ENCODE results near the gene CFAP299.

- no peak for TF ChIP-seq EP300 (IDR thresholded peaks at IDR 0.05; ENCODE audit: borderline replicate concordance)
- no peak for TF ChIP-seq CREB1 (IDR thresholded peaks at IDR 0.05; ENCODE audit: low read depth)
- TF ChIP-seq YY1 (IDR thresholded peaks at IDR 0.05; ENCODE audit: low read depth), result no peak
- TF ChIP-seq TAF1 (IDR thresholded peaks at IDR 0.05; ENCODE audit: low read depth), result no peak
- TF ChIP-seq TCF12 (IDR thresholded peaks at IDR 0.05; ENCODE audit: low read depth), result no peak
- no peak for TF ChIP-seq REST (IDR thresholded peaks at IDR 0.05; ENCODE audit: low read depth)
- TF ChIP-seq TEAD4 (IDR thresholded peaks at IDR 0.05), result no peak
- no peak for TF ChIP-seq ZBTB7A (IDR thresholded peaks at IDR 0.05; ENCODE audit: low read depth)
- TF ChIP-seq MAX (IDR thresholded peaks at IDR 0.05), result no peak
- TF ChIP-seq EGR1 (IDR thresholded peaks at IDR 0.05), result no peak
Observed at GRCh38 chr4:80465736-80466135, 130.2 kb downstream of the CFAP299 start.

Data from Ishikawa (cell line).